Activated CD8-positive, alpha-beta memory T cell treated with anti-CD3 and anti-CD28 coated beads, Interleukin-2, amount 50 U/mL, for 4 hours (primary cell): ENCODE measurements around the gene NUDCD3.

Source experiments
- DNase-seq: peaks from one replicate; pipeline ENCODE4 v3.0.0-alpha.2; 2020

Gene NUDCD3

DNA sequence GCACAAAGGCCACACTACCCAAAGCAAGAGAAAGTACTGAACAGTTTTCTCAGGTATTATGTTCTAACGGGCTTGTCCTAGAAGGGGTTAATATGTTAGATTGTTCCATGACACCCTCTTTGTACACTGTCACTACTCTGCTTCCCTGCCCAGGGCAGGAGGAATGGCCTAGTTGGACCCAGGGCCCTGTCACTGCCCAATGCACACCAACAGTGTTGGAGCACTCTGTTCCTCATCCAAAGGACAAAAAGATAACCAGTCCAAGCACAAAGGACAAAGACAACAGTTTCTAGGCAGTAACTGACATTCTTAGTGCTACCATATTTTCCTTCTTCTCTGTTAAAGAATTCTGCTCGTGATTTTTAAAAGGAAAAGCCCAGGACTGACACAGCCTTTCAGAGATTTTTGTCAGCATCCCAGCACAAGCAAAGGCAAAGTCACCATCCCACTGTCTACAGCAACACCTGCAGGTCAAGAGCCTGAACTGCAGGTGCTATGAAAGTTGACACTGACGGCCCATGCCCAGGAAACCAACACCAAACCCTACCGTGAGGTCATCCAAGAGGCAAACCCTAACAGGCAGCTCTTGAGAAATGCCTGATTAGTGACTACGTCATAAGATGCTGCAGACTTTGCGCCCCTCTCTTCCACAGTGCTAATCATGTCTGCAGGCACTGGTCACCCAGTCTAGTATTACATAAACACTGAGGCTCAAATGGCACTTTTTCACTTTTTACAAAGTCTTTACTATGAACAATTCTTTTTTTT is 13.2 kb downstream of the NUDCD3 start:
- DNase-seq: peak; percentile 57

DNA sequence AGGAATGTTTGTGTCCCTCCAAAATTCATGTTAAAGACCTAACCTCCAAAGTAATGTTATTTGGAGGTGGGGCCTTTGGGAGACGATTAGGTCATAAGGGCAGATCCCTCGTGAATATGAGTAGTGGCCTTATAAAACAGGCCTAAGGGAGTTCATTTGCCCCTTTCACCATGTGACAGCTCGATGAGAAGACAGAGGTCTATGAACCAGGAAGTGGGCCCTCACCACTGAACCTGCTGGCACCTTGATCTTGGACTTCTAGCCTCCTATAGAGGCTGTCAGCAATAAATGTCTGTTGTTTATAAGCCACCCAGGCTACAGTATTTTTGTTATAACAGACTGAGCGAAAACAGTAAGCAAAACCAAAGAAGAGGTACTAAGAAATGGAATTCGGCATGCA is 14.1 kb downstream of the NUDCD3 start:
- no peak for DNase-seq

DNA sequence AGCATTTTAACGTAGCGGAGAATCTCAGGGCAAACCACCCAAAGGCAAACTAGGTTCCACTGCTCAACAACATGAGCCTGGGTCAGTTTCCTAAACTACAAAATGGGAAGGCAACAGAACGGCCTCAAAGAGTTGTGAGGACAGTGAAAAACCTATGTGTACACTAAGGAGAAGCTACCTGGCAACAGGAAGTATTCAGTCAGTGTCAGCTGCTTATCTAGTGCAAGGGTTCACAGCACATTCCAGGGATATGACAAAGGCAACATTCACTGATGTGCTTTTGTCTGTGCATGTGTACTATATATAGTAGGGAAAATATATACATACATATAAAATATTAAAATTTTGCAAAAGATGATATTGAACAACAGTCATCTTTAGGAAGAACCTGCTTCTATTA is 17.2 kb downstream of the NUDCD3 start:
- no peak for DNase-seq

DNA sequence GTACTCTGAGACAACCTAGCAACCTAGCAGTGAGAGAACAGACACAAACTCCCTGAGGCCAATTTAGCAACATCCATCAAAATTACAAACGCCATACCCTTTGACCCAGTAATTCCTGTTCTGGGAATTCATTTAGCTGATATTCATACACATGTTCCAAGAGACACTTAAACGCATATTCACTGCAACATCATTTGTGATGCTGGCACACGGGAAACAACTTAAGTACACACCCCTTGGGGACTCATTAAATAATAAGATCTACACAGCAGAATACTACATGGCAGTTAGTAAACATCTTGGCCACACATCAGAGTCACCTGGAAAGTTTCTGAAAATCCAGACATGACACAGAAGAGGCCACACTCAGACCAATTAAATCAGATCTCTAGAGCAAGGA is 17.6 kb downstream of the NUDCD3 start:
- DNase-seq: no peak

DNA sequence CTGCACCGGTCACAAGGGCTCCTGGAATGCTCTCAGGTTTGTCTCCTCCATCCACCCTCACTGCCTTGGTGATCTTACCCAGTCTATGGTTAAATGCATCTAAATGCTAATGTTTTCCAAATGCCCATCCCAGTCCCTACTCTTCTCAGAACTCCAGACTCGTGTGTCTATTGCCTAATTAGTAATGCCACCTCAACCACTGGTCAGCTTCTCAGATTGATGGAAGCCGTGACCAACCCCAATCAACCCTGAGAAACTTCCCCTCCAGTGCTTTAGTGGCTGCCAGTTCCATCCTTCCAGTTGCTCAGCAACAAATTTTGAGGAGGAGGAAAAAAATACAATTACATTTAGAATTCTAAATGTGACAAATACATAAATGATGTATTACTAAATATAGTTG is 18.6 kb downstream of the NUDCD3 start:
- no peak for DNase-seq

DNA sequence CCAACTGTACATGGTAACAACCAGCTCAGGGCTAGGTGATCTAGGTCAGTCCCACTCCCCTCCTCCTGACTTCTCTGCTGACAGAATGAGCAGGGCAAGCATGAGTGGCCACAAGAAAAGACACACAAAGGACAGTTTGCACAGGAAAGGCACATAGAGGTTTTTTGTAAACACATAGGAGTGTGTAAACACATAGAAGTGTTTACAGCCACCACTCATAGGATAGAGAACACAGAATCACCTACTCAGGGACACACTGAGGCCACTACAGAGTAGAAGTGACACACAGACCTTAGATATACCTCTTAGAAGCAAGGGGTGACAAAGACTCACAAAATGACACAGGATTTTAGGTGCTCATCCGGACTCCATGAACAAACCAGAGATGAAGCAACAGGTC is 19.0 kb downstream of the NUDCD3 start:
- DNase-seq: no peak

DNA sequence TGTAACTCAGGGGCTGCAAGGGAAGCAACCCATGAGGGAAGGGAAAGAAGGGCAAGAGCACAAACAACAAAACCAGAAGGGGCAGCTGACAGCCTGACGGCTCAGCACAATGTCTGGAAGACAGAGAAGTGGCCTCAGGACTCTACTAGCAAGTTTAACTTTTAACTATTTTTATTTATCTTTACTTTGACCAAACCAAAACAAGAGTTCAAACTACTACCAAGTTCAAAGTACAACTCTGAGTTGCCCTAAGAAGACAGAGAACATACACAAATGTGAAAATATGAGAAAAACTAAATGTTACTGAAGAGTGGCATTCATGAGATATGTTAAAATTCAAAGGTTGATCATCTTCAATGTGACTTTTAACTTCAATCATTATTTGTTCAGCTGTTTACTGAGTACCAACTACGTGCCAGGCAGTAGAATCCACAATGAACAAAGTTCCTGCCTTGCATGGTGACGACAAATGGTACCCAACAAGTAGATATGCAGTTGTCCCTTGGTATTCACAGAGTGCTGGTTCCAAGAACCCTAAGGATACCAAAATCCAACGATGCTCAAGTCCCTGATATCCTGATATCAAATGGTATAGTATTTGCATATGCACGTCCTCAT is 19.7 kb downstream of the NUDCD3 start:
- no peak for DNase-seq

DNA sequence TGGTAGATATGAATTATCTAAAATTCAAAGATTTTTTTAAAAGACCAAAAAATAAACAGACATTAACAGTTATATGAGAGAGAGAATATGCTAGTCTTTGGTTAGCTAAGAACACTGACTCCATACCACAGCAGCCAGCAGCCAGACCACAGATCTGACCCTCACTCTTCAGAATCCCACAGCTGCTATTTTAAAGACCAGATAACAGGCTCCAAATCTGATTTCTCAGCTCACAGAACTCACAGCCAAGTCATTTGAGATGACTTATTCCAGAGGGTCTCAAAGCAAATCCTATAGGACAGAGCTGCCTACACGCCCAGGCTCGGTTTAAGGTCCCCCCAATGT is 20.4 kb downstream of the NUDCD3 start:
- no peak for DNase-seq

DNA sequence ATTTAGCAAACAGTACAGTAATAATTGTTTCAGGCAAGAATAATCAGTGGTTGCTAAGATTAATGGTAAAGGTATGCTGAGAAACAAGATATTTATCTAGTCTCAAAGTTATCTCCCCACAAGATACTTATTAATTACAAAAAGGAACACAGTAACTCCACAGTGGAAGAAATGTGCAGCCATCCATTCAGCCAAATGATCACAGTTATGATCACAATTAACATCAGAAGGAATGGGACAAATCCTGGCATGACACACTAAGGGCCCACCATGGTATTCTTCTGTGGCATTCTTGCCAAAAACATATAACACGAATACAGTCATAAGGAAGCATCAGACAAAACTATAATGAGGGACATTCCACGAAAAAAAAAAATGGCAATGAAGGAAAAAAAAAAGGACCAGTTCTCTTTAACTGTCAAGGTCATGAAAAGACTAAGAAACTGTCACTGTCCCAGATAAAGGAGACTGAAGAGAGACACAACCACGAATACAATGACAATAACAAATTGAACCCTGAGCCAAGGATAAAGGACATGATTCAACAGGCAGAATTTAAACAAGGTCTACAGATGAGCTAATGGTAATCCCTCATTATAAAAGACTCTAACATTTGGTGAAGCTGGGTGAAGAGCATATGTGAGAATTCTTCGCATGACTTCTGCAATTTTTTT is 20.9 kb downstream of the NUDCD3 start:
- DNase-seq: no peak

DNA sequence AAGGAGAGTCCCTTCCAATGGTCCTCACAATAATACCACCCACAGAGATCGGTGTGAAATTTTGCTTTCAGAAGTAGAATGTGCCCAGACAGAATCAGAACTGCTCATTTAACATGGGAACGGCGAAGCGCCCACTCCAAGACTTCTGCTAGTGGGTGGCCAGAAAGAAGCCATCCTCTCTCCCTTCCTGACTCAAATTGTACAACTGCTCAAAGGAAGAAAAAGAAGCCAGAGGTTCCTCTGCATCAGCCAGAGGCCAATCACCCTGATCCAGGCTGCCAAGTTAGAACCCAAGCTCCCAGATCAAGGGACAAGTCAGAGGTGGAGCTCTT is 23.3 kb downstream of the NUDCD3 start:
- no peak for DNase-seq

DNA sequence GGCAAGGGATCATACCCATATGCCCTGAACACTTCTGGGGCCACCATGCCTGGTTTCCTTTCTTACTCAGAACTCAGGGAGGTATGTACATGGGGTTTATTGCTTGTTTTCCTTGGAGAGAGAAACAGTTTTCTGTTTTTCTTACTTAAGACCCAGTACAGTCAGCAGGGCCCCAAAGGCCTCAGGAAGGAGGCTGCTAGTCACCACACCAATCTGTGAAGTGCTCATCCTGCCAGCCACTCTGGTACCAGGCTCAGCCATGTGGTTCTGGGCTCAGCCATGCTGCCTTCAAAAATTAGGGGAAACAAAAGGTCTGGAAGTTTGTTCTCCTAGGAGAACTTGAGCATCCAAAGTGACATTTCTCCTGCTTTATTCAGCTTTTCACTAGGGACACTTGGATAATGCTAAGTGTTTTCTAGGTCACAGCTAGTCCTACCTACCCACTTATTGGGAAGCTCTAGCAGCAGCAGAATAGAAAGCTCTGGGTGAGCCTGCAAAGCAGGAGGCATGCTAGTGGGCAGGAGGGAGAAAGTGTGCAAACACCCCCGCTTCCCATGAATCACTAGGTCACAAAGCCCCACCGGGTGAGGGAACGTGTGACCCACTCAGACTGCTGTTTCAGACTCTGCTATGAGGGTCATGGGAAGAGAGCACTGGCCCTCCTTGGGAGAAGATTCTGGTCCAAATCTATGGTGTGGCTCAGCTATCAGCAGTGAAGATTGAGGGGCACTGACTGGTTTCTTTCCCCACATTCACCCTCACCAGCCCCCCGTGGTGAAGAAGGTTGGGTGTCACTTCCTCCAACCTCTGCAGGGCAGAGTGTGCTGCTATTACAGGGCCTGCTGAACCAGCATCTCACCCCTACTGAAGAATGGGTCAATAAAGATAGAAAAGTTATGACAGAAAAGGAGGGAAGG is 23.9 kb downstream of the NUDCD3 start:
- DNase-seq: no peak

DNA sequence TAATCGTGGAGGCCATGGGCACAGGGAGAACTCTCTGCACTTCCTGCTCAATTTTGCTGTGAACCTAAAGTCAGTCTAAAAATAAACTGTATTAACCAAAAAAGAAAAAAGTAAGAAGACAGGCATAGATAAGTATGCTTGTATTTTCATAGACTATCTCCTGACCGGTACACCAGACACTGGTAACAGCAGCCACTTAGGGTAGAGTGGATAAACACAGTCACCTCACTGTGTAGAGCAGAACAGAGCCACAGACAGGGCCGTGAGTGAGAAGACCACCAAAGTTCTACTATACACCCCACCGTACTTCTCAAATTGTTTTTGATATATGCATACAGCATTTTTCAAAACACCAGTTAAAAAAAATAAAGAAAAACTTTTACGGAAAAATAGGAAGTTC is 25.0 kb downstream of the NUDCD3 start:
- no peak for DNase-seq

DNA sequence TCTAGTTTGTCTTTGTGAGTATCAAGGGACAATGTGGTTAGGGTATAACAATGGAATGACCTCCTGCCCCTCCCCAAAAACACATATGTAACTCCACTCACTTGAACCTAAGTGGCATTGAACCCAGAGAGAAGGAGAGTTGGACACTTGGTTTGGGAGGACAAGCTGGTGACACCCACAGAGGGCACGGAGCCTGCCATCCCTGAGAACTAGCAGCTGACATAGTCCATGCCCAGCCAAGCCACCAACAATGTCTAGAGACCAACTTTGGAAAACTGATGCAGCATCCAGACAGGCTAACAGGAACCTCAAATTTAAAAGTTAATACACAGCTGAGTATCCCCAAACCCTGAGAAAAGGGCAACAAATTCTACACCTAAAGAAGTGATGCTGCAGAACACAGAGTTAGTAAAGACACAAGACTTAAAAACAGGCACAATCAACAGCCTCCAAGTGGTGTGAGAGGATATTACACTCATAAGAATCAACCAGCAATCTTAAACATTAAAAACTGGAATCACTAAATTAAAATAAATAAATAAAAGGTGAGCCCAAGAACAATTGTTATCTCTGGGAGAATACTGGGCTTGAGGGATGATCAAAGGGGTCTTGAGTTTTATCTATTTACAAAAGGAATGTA is 27.2 kb downstream of the NUDCD3 start:
- no peak for DNase-seq

DNA sequence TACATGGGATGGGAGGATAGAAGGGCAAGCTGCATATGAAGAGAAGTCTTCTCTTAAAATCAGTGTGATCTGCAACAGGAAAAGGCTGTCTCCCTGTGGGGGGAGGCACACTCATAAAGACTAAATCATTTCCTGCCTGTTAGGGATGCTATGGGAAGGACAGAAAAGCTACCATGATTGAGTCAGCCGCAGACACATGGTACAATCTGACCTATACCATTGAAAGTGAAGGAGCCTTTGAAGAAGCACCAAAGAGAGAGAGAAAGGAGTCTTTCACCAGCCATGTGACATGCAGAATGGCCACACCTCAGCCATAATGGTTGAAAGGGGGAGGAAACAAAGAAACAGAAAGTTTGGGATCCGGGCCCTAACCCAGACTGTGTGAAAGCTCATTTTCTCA is 29.1 kb downstream of the NUDCD3 start:
- peak; percentile 22 for DNase-seq

DNA sequence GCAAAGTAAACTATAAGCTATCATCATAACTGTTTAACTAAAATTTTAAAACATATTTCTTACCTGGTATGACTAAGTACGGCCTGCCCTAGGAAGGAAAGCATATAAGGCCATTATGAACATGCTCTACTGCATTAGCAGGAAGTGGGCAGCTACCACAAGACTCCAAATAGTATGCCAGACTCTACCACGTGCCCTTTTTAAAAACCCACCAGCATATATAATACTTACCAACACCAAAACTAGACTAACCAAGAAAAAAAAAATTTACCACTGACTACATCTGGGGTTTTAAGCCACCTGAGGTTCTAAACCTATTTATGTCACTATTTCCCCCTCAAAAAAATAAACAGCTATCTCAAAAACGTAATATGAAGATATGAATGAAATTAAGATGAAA is 30.1 kb downstream of the NUDCD3 start:
- peak; percentile 35 for DNase-seq

DNA sequence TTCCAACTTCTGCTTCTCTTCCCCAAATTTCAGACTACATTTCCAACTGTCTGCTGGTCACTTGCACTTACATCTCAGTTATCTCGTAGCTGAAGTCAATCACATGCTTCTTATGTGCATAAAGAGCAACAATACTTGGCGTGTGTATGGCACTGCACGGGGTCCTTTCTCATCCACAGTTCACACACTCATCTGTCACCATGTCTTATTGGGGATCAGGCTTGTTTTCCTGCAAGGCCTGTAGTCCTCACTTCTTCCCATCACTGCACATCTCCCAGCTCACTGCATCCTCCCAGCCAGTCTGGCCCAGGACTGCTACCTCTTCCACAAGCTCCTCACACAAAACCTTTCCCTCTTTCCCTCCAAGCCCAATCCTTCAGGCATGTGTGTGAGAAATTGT is 35.3 kb downstream of the NUDCD3 start:
- DNase-seq: no peak

DNA sequence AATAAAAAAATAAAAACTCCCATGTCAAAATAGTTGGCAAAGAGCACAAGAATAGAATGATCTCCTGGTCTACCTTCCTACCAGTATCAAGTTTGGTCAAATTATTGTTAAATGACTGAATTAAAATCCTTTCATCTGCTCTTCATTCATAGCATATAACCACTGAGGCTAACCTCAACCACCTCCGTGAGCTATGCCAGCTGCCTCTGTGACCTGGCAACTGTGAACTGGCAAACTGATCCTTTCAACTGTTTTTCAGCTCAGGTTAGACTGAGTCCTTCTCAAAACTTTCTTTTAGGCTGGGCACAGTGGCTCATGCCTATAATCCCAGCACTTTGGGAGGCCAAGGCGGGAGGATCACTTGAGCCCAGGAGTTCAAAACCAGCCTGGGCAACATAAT is 36.1 kb downstream of the NUDCD3 start:
- no peak for DNase-seq

DNA sequence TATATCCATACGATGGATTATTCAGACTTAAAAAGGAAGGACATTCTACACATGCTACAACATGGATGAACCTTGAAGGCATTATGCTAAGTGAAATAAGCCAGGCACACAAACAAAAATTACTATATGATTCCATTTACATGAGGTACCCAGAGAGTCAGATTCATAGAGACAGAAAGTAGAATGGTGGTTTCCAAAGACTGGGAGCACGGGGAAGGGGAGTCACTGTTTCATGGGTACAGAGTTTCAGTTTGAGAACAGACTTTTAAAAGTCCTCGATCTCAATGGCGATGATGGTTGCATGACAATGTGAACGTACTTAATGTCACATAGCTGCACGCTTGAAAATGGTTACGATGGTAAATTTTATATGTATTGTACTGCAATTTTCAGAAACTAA is 39.3 kb downstream of the NUDCD3 start:
- DNase-seq: no peak

DNA sequence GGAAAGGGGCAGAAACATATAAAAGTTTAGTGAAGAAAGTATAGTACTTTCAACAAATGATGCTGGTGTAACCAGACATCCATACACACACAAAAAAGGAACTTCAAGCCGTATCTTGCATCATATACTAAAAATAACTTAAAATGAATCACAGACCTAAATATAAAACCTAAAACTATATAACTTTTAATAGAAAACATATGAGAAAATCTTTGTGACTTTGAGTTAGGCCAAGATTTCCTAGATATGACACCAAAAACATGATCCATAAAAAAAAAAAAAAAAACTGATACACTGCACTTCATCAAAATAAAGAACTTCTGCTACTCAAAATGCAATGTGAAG is 40.9 kb downstream of the NUDCD3 start:
- no peak for DNase-seq

DNA sequence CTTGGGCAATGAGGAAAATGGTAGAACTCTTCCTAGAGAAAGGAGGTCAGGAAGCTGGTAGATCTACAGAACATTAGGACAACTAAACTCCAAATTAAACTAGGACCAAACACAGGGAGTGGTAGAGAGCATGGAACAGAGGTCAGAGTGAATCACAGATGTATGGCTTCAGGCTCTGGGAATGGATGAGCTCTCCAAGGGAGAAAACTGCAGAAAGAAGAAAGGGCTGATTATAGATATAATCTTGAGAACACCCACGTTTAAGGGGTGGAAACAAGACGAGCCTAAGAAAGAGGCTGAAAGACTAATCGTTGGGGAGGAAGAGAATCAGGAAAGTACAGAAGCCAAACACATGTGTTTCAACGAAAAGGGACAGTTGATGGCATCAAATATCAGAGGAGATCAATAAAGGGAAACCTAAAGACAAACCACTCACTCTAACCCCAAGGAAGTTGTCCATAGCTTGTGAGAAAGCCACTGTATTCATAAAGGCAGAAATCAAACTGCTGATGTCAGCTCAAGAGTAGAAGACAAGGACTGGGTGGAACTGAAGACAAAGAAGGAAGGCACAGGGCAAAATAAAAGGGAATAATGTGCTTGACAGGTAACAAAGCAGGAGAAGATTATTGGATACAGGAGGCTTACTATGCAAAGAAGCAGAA is 41.4 kb downstream of the NUDCD3 start:
- DNase-seq: no peak

DNA sequence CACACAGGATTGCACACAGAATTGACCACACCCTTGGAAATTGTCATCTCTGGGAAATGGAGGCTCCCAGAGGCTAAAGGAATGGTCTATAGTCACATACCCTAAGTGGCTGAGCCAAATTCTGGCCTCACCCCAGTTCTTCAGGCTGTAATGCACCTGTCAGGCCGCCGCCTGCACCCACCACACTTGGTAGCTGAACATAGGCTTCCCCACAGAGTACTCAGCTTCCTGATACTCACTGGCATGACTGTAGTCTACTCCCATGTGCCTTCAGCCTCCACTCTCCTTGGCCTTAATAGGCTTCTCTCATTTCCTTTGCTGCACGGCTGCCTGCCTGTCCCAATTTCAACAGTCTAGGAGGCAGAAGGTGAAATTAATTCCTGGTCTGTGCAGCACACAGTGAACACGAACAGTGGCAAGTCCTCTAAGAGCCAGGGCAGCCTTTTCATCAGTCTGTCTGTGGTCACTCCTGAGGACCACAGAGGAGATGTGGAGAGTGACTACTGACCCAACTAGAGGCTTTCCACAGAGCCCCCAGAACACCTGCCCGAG is 42.5 kb downstream of the NUDCD3 start:
- no peak for DNase-seq

DNA sequence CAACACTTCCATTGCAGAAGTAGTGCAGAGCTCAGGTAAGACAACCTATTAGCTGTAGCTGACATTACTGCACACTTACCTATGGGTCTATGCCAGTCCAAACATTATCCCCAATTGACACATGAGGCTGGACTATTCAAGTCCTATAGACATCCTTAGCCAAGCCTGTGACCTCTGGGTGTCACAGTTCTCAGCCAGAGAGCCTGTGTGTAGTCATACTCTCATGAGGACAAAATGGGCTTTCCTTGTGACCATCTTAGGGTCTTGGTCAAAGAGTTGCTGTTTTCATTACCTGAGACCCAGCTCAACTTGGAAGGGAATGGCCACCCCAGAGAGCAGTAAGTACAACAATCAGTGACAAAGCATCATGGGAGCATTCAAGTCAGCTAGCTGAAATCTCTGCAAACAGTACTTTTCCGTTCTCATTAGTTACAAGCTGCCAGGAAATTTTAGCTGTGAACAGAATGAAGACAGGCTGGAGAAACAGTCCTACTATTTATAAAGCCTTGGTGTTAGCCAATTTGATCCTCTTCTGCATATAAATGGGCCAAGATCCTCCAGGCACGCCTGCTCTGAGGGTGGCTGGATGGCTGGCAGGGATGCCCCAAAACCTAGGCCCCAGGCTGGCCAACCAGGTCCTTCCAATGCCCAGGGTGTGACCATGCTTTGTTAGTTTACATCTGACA is 44.3 kb downstream of the NUDCD3 start:
- DNase-seq: no peak
